HG02885 (cell line): ENCODE measurements around the gene SMPD3.
A peak's percentile ranks its signal among the peaks of the same experiment; 100 is the strongest.

Experiments
- ATAC-seq: cut with Tn5 transposase; IDR thresholded peaks from one replicate; pipeline ENCODE4 v1.9.1; 2021; ENCODE audit warnings: mild to moderate bottlenecking; ENCODE audit not compliant: unreplicated experiment, poor library complexity

SMPD3 gene

GRCh38 chr16:68473358-68474070, 25.2 kb upstream of the SMPD3 start:
- ATAC-seq: no peak

- no peak for ATAC-seq
Measured at GRCh38 chr16:68472581-68472980, 24.3 kb upstream of the SMPD3 start.

- peak; percentile 88 for ATAC-seq
Measured at GRCh38 chr16:68470461-68471150, 22.3 kb upstream of the SMPD3 start.

- ATAC-seq: peak; percentile 18
Measured at GRCh38 chr16:68469796-68470460, 21.6 kb upstream of the SMPD3 start.

- ATAC-seq: no peak
Measured at GRCh38 chr16:68468842-68469241, 20.5 kb upstream of the SMPD3 start.

GRCh38 chr16:68466174-68466573, 17.9 kb upstream of the SMPD3 start:
- no peak for ATAC-seq

GRCh38 chr16:68463904-68464303, 15.6 kb upstream of the SMPD3 start:
- no peak for ATAC-seq

- no peak for ATAC-seq
Measured at GRCh38 chr16:68460067-68460466, 11.8 kb upstream of the SMPD3 start.

- no peak for ATAC-seq
Measured at GRCh38 chr16:68459457-68459856, 11.1 kb upstream of the SMPD3 start.

- no peak for ATAC-seq
Measured at GRCh38 chr16:68458551-68458950, 10.2 kb upstream of the SMPD3 start.

- ATAC-seq: no peak
Measured at GRCh38 chr16:68458101-68458500, 9.8 kb upstream of the SMPD3 start.

GRCh38 chr16:68455631-68456030, 7.3 kb upstream of the SMPD3 start:
- ATAC-seq: no peak

GRCh38 chr16:68454920-68455435, 6.7 kb upstream of the SMPD3 start:
- ATAC-seq: no peak

GRCh38 chr16:68453816-68454215, 5.5 kb upstream of the SMPD3 start:
- no peak for ATAC-seq

- ATAC-seq: no peak
Measured at GRCh38 chr16:68452176-68452575, 3.9 kb upstream of the SMPD3 start.

GRCh38 chr16:68451676-68452075, 3.4 kb upstream of the SMPD3 start:
- ATAC-seq: no peak

GRCh38 chr16:68450741-68451255, 2.5 kb upstream of the SMPD3 start:
- no peak for ATAC-seq

GRCh38 chr16:68447653-68448359, 502 bp downstream of the SMPD3 start:
- ATAC-seq: no peak

GRCh38 chr16:68446681-68447652, 1.3 kb downstream of the SMPD3 start:
- ATAC-seq: no peak
